CD4-positive, alpha-beta T cell treated with Interleukin-2 at 100 ng/mL for 4 hours (primary cell): Measurements from ENCODE around the gene ADAMTS14.
"Not testable (repeated sequence)": the region's sequence is repeated elsewhere in the genome, so short reads cannot be mapped to it uniquely, and the experiment has no call there.

Experiments
- DNase-seq: peaks from one replicate; pipeline ENCODE4 v3.0.0-alpha.2; 2020; ENCODE audit warnings: low spot score

The ADAMTS14 gene

GRCh38 chr10:70672165-70673042 lies at the start of gene ADAMTS14:
Gene ADAMTS14 (plus strand): TSS chr10:70672506. CDS start chr10:70672803, 297 bp downstream.
- no peak for DNase-seq

GRCh38 chr10:70622541-70622940 lies 49.8 kb upstream of the ADAMTS14 start:
- DNase-seq: no peak

- no peak for DNase-seq
Observed at GRCh38 chr10:70622981-70623844, 49.1 kb upstream of the ADAMTS14 start.

- no peak for DNase-seq
Observed at GRCh38 chr10:70626056-70626455, 46.2 kb upstream of the ADAMTS14 start.

GRCh38 chr10:70629338-70629737 lies 43.0 kb upstream of the ADAMTS14 start:
- DNase-seq: no peak

- DNase-seq: not testable (repeated sequence)
Observed at GRCh38 chr10:70631735-70632134, 40.6 kb upstream of the ADAMTS14 start.

GRCh38 chr10:70634011-70634410 lies 38.3 kb upstream of the ADAMTS14 start:
- no peak for DNase-seq

- DNase-seq: not testable (repeated sequence)
Observed at GRCh38 chr10:70634515-70634914, 37.8 kb upstream of the ADAMTS14 start.

- DNase-seq: not testable (repeated sequence)
Observed at GRCh38 chr10:70639640-70640383, 32.5 kb upstream of the ADAMTS14 start.

GRCh38 chr10:70643272-70643671 lies 29.0 kb upstream of the ADAMTS14 start:
- not testable (repeated sequence) for DNase-seq

GRCh38 chr10:70644959-70645358 lies 27.3 kb upstream of the ADAMTS14 start:
- DNase-seq: not testable (repeated sequence)

GRCh38 chr10:70647086-70647485 lies 25.2 kb upstream of the ADAMTS14 start:
- no peak for DNase-seq

- no peak for DNase-seq
Observed at GRCh38 chr10:70648427-70648826, 23.9 kb upstream of the ADAMTS14 start.

GRCh38 chr10:70649526-70649925 lies 22.8 kb upstream of the ADAMTS14 start:
- no peak for DNase-seq

GRCh38 chr10:70650104-70650503 lies 22.2 kb upstream of the ADAMTS14 start:
- no peak for DNase-seq

- DNase-seq: no peak
Observed at GRCh38 chr10:70650718-70651117, 21.6 kb upstream of the ADAMTS14 start.

- DNase-seq: no peak
Observed at GRCh38 chr10:70651661-70652060, 20.6 kb upstream of the ADAMTS14 start.

- DNase-seq: no peak
Observed at GRCh38 chr10:70652761-70653657, 19.3 kb upstream of the ADAMTS14 start.

- DNase-seq: no peak
Observed at GRCh38 chr10:70655316-70655715, 17.0 kb upstream of the ADAMTS14 start.

GRCh38 chr10:70656489-70656888 lies 15.8 kb upstream of the ADAMTS14 start:
- no peak for DNase-seq

GRCh38 chr10:70657041-70657440 lies 15.3 kb upstream of the ADAMTS14 start:
- DNase-seq: no peak
